ENCODE results near the gene TNIK. TPM values are rescaled to one million over a fixed set of nuclear protein-coding genes. Genes with fewer than 3 reads are reported as not detected.

The TNIK gene
- total RNA-seq, 1 experiment from 2014 or later, result 7.0 TPM

DNA sequence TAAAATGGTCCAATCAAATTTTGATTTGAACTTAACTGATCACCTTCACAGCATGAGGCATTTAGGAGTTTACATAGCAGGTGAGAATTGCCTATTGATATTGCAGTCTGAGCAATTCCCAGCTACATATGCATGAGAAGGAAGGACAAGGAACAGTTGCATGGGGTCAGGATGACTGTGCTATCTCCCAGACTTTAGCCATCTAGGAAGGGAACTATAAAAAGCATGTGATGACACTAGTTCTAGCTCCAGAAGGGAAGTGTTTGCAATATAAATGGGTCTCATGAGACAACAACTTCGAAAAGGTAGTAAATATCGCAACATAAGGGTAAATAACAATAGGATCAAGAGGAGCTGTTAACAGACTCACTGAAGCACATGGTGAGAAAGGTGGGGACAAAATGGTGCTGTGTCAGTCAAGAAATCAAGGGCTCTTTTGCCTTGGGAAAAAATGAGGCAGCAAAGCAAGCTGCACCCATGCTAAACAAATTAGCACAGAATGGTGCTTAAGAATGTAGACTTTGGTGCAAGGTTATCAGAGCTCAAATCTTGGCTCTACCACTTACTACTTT is 343.3 kb downstream of the TNIK start:
- TF ChIP-seq EZH2 (IDR thresholded peaks at IDR 0.05; ENCODE audit: low read length, unreplicated experiment) (no peak), EZH2phosphoT487 (IDR thresholded peaks at IDR 0.05; ENCODE audit: borderline replicate concordance, low read length) (no peak)
- TF ChIP-seq, protein P1, sequence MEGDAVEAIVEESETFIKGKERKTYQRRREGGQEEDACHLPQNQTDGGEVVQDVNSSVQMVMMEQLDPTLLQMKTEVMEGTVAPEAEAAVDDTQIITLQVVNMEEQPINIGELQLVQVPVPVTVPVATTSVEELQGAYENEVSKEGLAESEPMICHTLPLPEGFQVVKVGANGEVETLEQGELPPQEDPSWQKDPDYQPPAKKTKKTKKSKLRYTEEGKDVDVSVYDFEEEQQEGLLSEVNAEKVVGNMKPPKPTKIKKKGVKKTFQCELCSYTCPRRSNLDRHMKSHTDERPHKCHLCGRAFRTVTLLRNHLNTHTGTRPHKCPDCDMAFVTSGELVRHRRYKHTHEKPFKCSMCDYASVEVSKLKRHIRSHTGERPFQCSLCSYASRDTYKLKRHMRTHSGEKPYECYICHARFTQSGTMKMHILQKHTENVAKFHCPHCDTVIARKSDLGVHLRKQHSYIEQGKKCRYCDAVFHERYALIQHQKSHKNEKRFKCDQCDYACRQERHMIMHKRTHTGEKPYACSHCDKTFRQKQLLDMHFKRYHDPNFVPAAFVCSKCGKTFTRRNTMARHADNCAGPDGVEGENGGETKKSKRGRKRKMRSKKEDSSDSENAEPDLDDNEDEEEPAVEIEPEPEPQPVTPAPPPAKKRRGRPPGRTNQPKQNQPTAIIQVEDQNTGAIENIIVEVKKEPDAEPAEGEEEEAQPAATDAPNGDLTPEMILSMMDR (conservative IDR thresholded peaks at IDR 0.05; ENCODE audit: low read depth, low read length), result no peak

DNA sequence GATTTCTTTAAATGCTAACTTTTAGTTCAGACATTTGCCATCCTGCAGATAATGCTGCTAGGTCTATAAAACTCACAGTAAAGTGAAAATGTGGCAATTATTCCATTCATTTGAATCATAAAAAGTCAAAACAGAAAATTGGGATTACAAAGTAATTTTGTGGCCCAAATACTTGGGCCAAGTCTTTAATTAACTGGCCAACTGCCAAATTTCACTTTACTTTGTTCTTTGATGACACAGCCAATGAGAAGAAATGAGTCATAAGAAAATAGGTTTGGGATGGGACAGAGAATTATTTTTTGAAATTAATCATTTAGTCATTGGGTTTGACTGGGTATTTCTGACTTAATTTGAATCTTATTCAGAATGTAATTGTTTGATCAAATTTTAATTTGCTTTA is 343.8 kb downstream of the TNIK start:
- ChIA-PET POLR2A (ENCODE audit: unreplicated experiment) (no interaction called here), CTCF (no interaction called here)
- no TSS peak for BruUV-seq (replicated peaks)
- Histone ChIP-seq H3K27ac (ENCODE audit: low read length) (no peak overlapping the region), H3K27me3 (ENCODE audit: low read length) (no peaks in the 10 kb centered on the region), H3K9ac (ENCODE audit: low read length) (no peak overlapping the region), H2AFZ (ENCODE audit: low read length) (no peak overlapping the region), H3K9me2 (replicated peaks; ENCODE audit: low read length) (no peaks in the 10 kb centered on the region), H3K36me3 (ENCODE audit: low read depth, low read length) (no peaks in the 10 kb centered on the region), H4K20me1 (ENCODE audit: low read length) (no peaks in the 10 kb centered on the region), H3K4me2 (ENCODE audit: low read length) (no peak overlapping the region), H3K9me3 (ENCODE audit: low read length) (no peaks in the 10 kb centered on the region), H3K79me2 (ENCODE audit: low read length) (no peaks in the 10 kb centered on the region), H3F3A (ENCODE audit: low read length, unreplicated experiment) (no peaks in the 10 kb centered on the region), H3K4me1 (ENCODE audit: insufficient read depth, low read length) (peaks cover 6% of the 10 kb centered on the region; the same call in 1 of the 2 replicates), H3K4me3 (ENCODE audit: low read length) (no peak overlapping the region)
- no peak for TF ChIP-seq EZH2phosphoT487 (IDR thresholded peaks at IDR 0.05; ENCODE audit: borderline replicate concordance, low read length)
- TF ChIP-seq EZH2 (IDR thresholded peaks at IDR 0.05; ENCODE audit: low read length, unreplicated experiment), result no peak
- TF ChIP-seq, protein P1 (conservative IDR thresholded peaks at IDR 0.05; ENCODE audit: low read depth, low read length), result no peak
- intact Hi-C loops (cut with micrococcal nuclease), result no loop called here
- 0 out of 2 replicates have a peak, but pooled peaks have one; percentile 20 for ATAC-seq
- peak; percentile 57 for DNase-seq

More for the DNA sequence above, 343.3 kb downstream of the TNIK start:
- H3K79me2 ChIP-seq (ENCODE audit: low read length), result no peaks in the 10 kb centered on the region
- H3K27me3 ChIP-seq (ENCODE audit: low read length), result no peaks in the 10 kb centered on the region
- CTCF ChIA-PET, result no interaction called here
- no peak overlapping the region for H3K4me3 ChIP-seq (ENCODE audit: low read length)
- no peaks in the 10 kb centered on the region for H3F3A ChIP-seq (ENCODE audit: low read length, unreplicated experiment)
- DNase-seq, result no peak
- no peak for ATAC-seq
- no peak overlapping the region for H3K27ac ChIP-seq (ENCODE audit: low read length)
- H3K4me2 ChIP-seq (ENCODE audit: low read length), result no peak overlapping the region
- no peak overlapping the region for H2AFZ ChIP-seq (ENCODE audit: low read length)
- peaks cover 6% of the 10 kb centered on the region; the same call in 1 of the 2 replicates for H3K4me1 ChIP-seq (ENCODE audit: insufficient read depth, low read length)
- H3K9ac ChIP-seq (ENCODE audit: low read length), result no peak overlapping the region
- H3K9me3 ChIP-seq (ENCODE audit: low read length), result no peaks in the 10 kb centered on the region
- no peaks in the 10 kb centered on the region for H4K20me1 ChIP-seq (ENCODE audit: low read length)
- H3K36me3 ChIP-seq (ENCODE audit: low read depth, low read length), result no peaks in the 10 kb centered on the region
- POLR2A ChIA-PET (ENCODE audit: unreplicated experiment), result no interaction called here
- intact Hi-C loops (cut with micrococcal nuclease), result no loop called here
- H3K9me2 ChIP-seq (replicated peaks; ENCODE audit: low read length), result no peaks in the 10 kb centered on the region
- no TSS peak for BruUV-seq (replicated peaks)

DNA sequence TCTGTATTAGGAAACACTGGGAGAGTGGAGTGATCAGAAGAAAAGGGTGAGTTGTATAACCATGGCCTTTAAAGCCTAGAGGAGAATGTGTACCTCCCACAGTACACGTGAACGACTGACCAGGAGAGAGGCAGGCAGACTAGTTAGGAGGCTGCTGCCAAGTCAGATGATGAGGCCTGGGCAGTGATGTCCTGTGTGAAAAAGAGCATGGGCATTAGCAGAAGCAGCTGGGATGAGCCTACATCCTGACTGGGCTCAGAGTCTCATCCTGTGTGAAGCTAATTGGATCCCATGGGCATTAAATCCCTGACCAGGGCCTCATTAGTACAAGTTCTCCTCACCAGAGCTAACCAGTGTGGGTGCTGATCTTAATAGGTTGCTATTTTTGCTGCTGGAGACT is 344.5 kb downstream of the TNIK start:
- Histone ChIP-seq H3K4me1 (ENCODE audit: insufficient read depth, low read length) (peaks cover 6% of the 10 kb centered on the region; the same call in 1 of the 2 replicates), H3F3A (ENCODE audit: low read length, unreplicated experiment) (no peaks in the 10 kb centered on the region), H3K9ac (ENCODE audit: low read length) (no peak overlapping the region), H3K4me2 (ENCODE audit: low read length) (no peak overlapping the region), H3K9me3 (ENCODE audit: low read length) (no peaks in the 10 kb centered on the region), H4K20me1 (ENCODE audit: low read length) (no peaks in the 10 kb centered on the region), H3K9me2 (replicated peaks; ENCODE audit: low read length) (no peaks in the 10 kb centered on the region), H3K36me3 (ENCODE audit: low read depth, low read length) (no peaks in the 10 kb centered on the region), H3K4me3 (ENCODE audit: low read length) (no peak overlapping the region), H3K79me2 (ENCODE audit: low read length) (no peaks in the 10 kb centered on the region), H3K27me3 (ENCODE audit: low read length) (no peaks in the 10 kb centered on the region), H2AFZ (ENCODE audit: low read length) (no peak overlapping the region), H3K27ac (ENCODE audit: low read length) (no peak overlapping the region)
- intact Hi-C loops (cut with micrococcal nuclease), result no loop called here
- no peak for TF ChIP-seq EZH2 (IDR thresholded peaks at IDR 0.05; ENCODE audit: low read length, unreplicated experiment)
- TF ChIP-seq, protein P1 (conservative IDR thresholded peaks at IDR 0.05; ENCODE audit: low read depth, low read length), result no peak
- TF ChIP-seq EZH2phosphoT487 (IDR thresholded peaks at IDR 0.05; ENCODE audit: borderline replicate concordance, low read length), result no peak
- DNase-seq (no peak), ATAC-seq (no peak)
- ChIA-PET CTCF (no interaction called here), POLR2A (ENCODE audit: unreplicated experiment) (no interaction called here)
- no TSS peak for BruUV-seq (replicated peaks)
